ENCODE data around the gene CACNA1G.

The CACNA1G gene

GRCh38 chr17:50590946-50591737 is 30.6 kb downstream of the CACNA1G start:
- DNase-seq: no peak

- no peak for DNase-seq
These were observed 32.8 kb downstream of the CACNA1G start for GRCh38 chr17:50593321-50593720.

GRCh38 chr17:50594128-50594823 is 33.8 kb downstream of the CACNA1G start:
- no peak for DNase-seq

GRCh38 chr17:50594892-50595291 is 34.4 kb downstream of the CACNA1G start:
- no peak for DNase-seq

- no peak for DNase-seq
These were observed 35.9 kb downstream of the CACNA1G start for GRCh38 chr17:50596191-50597037.

GRCh38 chr17:50598487-50598886 is 38.0 kb downstream of the CACNA1G start:
- no peak for DNase-seq

GRCh38 chr17:50599606-50600005 is 39.1 kb downstream of the CACNA1G start:
- DNase-seq: no peak

GRCh38 chr17:50601823-50602375 is 41.4 kb downstream of the CACNA1G start:
- DNase-seq: no peak

GRCh38 chr17:50602836-50603235 is 42.3 kb downstream of the CACNA1G start:
- DNase-seq: no peak

- no peak for DNase-seq
These were observed 42.8 kb downstream of the CACNA1G start for GRCh38 chr17:50603340-50603739.

- no peak for DNase-seq
These were observed 44.0 kb downstream of the CACNA1G start for GRCh38 chr17:50604513-50604912.

GRCh38 chr17:50605429-50605828 is 44.9 kb downstream of the CACNA1G start:
- DNase-seq: no peak

GRCh38 chr17:50607522-50608175 is 47.1 kb downstream of the CACNA1G start:
- DNase-seq: no peak

- no peak for DNase-seq
These were observed 48.3 kb downstream of the CACNA1G start for GRCh38 chr17:50608700-50609379.

GRCh38 chr17:50609380-50610074 is 49.0 kb downstream of the CACNA1G start:
- DNase-seq: no peak

- no peak for DNase-seq
These were observed 51.1 kb downstream of the CACNA1G start for GRCh38 chr17:50611634-50612033.

- DNase-seq: no peak
These were observed 51.8 kb downstream of the CACNA1G start for GRCh38 chr17:50612281-50612680.

- DNase-seq: no peak
These were observed 52.8 kb downstream of the CACNA1G start for GRCh38 chr17:50613007-50613992.

GRCh38 chr17:50614471-50615051 is 54.0 kb downstream of the CACNA1G start:
- no peak for DNase-seq

- DNase-seq: no peak
These were observed 55.3 kb downstream of the CACNA1G start for GRCh38 chr17:50615828-50616227.
